HG03139 (cell line): Measurements from ENCODE around the gene MYO1E.
A peak's percentile ranks its signal among the peaks of the same experiment; 100 is the strongest.

Experiments
- ATAC-seq: cut with Tn5 transposase; IDR thresholded peaks from one replicate; pipeline ENCODE4 v1.9.1; 2021; ENCODE audit not compliant: unreplicated experiment

The MYO1E gene

DNA sequence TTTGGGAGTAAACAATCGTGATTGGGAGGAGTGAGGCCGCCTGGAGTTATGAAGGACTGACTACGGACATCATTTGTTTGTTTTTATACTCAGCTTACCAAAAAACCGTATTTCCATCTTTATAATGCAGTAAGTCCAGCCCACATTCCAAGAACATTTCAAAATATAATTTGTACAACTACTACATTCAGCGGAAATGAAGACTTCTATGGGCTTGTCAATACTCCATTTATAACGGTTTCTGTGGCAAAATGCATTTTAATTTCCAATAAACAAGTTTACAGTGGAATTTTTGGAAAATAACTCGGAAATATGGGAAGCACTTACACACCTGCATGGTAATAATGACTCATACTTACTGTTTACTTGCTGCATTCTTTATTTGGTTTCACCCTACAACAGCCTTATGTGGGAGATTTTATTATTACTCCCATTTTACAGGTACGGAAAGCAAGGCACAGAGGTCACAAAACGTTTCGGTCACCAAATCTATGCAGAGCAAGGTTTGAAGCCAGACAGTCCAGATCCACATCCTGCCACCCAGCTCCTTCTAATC lies 103.7 kb downstream of the MYO1E start:
- no peak for ATAC-seq

GRCh38 chr15:59268168-59268851 lies 104.4 kb downstream of the MYO1E start:
- ATAC-seq, result no peak

GRCh38 chr15:59266028-59266427 lies 106.6 kb downstream of the MYO1E start:
- ATAC-seq, result no peak

DNA sequence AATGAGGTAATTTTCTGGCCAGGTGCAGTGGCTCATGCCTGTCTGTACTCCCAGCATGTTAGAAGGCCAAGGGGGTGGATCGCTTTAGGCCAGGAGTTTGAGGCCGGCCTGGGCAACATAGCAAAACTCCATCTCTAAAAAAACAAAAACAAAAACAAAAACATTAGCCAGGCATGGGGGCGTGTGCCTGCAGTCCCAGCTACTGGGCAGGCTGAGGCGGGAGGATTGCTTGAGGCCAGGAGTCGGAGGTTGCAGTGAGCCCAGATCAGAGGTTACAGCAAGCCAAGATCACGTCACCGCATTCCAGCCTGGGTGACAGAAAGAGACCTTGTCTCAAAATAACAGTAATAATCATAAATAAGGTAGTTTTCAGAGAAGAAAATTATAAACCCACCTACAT lies 110.4 kb downstream of the MYO1E start:
- no peak for ATAC-seq

GRCh38 chr15:59260090-59260489 lies 112.6 kb downstream of the MYO1E start:
- no peak for ATAC-seq

DNA sequence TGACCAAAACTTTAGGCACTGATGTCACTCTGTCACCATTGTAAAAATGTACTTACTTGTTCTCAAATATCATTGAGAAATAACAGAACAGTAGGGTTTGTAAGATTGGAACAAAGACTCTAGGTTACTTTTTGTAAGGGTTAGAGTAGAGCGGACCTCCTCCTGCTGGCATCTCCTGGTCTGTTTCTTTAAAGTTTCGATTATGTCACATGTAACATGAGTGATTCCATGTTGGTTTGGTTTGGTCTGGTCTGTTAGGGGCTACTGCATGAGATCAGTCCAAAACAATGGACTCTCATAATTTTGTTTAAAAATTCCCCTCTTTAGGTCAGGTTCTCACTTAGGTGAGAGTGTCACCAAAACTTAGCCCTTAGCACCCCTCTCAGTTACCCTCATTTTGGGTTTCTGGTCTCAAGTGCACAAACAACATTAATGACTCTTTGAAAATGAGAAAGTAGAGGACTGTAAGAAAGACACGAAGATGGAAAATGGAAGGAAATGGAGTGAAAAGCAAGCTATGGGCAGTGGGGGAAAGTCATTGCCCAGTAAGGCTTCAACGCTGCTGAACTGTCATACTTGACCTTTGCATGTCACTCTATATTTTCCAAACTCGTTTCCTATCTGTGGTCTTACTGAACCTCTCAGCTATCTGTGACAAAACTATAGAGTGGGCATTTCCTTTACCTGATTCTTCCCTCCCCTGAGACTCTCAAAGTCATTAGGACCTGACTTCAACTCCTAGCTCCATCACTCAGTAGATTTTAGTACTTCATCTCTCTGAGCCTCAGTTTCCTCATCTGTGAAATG lies 113.3 kb downstream of the MYO1E start:
- ATAC-seq, result no peak

DNA sequence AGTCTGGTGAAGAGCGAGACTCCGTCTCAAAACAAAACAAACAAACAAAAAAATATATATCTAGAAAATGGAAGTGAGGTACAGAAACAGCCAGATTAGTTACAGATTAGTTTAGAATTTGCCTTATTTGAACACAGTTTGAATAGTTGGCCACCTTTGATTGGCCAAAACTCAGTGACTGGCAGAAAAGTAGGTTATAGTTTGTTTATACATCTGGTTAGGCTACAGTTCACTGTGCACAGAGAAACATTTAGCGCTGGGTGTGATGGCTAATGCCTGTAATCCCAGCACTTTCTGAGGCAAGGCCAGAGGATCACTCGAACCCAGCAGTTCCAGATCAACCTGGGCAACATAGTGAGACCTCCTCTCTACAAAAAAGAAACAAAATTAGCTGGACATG lies 114.4 kb downstream of the MYO1E start:
- no peak for ATAC-seq

DNA sequence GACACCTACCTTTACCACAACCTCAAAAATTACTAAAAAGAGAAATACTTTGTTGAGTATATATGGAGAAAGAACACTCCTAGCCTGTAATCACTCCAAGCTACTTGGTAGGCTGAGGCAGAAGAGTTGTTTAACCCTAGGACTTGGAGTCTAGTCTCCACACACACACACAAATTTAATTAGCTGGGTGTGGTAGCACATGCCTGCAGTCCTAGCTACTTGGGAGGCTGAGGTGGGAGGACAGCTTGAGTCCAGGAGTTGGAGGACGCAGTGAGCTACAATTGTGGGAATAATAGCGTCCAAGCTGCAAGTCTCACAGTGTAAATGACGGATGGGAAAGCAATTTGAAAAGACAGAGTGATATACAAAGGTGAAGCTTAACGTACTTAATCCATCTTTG lies 115.5 kb downstream of the MYO1E start:
- ATAC-seq, result no peak

DNA sequence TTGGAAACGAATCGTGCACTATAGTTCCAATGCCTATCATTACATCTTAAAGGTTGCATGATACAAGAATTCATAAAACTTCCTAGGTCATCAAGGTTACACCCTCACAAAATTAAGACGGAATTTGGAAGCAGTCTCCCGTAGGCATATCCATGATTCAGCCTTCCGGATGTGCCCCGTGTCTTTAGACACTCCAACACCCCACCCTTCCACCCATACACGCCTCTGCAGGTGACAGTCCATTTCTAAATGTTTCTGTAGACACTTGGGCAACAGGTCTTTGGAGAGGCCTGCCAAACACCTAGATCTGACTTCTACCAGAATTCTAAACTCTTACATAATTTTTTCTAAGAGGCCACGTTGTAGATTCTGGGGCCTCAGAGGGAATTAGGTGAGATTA lies 116.2 kb downstream of the MYO1E start:
- no peak for ATAC-seq

- ATAC-seq, result no peak
Measured at GRCh38 chr15:59255680-59256336, 116.9 kb downstream of the MYO1E start.

- no peak for ATAC-seq
Measured at GRCh38 chr15:59252137-59252536, 120.5 kb downstream of the MYO1E start.

GRCh38 chr15:59251001-59251845 lies 121.4 kb downstream of the MYO1E start:
- peak; percentile 47 for ATAC-seq

DNA sequence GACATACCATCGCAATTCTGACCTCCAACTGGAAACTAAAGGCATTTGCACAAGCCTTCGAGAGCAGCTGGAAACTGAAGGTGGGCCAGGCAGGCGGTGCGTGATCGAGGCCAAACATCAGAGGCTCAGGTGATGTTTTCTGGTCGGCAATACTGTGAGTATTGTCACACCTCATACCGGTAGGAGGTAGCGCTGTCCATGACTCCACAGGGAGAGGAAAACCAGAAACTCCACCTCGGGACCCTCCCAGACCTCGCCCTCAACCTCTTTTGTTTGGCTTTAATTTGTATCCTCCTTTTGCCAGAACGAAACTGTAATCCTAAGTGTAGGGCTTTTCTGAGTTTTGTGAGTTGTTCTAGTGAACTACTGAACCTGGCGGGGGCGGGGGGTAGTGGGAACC lies 122.4 kb downstream of the MYO1E start:
- ATAC-seq, result no peak

DNA sequence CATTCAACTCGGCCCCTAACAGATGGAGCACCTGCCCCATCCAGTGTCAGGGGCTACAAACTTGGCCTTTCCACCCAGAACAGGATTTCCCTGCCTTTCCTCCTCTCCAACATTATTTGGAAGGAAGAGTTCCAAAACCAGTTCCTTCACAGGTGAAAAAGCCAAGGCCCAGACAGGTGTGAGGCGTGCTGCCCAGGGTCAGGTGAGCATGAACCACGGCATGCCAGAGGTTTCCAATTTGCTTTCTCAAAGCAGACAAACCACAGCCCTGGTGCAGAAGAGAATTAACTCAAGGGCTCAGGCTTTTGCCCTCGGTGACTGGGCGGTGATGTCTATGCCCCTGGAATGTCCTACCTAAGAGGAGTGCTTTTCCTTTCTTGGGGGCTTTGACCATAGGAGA lies 122.9 kb downstream of the MYO1E start:
- no peak for ATAC-seq

GRCh38 chr15:59247364-59247763 lies 125.3 kb downstream of the MYO1E start:
- no peak for ATAC-seq

DNA sequence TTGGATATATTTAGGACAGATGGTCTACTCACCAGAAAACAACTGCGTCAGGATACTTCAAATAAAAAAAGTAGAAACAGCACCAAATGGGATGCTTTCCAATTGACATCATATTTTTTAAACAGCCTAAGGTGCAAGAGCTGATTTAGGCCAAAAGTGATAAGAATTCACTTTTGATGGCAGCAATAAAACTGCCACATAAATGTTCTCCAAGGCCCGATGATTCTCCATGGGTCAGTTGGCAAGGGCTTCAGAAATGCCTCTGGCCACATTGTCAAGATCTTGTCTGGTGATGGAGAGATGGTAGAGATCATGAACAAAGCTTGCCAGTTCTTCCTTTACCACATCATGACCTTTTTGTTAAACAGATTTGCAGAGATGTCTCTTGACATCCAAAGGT lies 127.1 kb downstream of the MYO1E start:
- ATAC-seq, result no peak

- ATAC-seq, result peak; percentile 83
Measured at GRCh38 chr15:59244337-59244736, 128.3 kb downstream of the MYO1E start.

GRCh38 chr15:59243622-59244021 lies 129.0 kb downstream of the MYO1E start:
- no peak for ATAC-seq

- no peak for ATAC-seq
Measured at GRCh38 chr15:59242649-59243048, 130.0 kb downstream of the MYO1E start.

DNA sequence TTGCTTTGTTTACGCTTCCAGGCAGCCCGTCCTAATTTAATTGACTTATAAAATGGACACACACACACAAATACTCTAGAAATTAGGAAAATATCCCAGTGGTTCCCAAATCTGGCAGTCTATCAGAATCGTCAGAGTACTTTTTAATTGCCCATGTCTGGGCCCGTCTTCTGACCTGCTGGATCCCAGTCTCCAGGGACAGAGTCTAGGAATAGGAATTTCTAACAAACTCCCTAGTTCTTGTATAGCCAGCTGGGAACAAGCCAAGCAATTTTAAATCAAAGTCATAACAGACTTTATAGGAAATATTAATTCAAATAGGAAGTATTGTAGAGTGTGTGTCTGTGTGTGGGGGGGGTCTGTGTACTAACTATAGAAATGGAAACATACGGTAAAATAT lies 132.6 kb downstream of the MYO1E start:
- ATAC-seq, result no peak

DNA sequence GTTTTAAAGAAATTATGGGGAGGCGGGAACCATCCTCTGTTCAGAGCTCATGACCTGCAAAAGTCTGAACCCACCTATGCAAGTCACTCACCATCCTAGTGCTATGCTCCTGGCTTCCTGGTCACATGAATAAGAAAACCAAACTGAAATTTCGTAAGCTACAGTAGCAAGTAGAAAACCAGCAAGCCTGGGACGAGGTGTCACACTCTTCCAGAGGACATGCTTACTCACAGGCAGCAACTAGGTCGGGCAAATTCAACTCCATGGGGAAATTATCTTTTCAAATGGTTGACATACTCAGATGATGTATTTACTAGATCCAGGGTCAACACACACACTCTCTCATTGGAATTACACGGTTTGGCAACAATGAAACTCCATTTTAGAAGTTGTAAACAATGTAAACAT lies 134.7 kb downstream of the MYO1E start:
- ATAC-seq, result peak; percentile 44
